ENCODE results near the gene TMEM140. TPM values are rescaled to one million over a fixed set of nuclear protein-coding genes. Genes with fewer than 3 reads are reported as not detected.

Gene TMEM140
- total and polyA plus RNA-seq, 9 of the 15 experiments (the other 6 are each of a cell fraction or from before 2014, with no cell fraction given), result 0.03 to 0.82 (median 0.23) TPM

DNA sequence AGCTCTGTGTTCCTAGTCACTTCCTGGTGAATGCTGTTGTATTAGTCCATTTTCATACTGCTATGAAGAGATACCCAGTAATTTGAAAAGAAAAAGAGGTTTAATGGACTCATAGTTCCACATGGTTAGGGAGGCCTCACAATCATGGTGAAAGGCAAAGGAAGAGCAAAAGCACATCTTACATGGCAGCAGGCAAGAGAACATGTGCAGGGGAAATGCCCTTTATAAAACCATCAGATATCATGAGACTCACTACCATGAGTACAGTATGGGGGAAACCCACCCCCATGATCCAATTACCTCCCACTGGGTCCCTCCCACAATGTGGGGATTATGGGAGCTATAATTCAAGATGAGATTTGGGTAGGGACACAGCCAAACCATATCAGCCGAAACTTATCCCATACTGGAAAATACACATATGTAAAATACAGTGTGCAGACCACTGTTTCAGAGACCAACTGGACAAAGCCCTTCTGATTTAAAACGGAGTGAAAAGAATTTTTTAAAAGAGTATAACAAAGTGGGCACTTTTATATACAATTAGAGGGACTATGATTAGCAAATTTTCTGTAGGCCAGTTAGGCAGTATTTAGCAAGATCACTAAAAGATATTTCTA is 14.6 kb downstream of the TMEM140 start (continued):
- TF ChIP-seq, protein P1, sequence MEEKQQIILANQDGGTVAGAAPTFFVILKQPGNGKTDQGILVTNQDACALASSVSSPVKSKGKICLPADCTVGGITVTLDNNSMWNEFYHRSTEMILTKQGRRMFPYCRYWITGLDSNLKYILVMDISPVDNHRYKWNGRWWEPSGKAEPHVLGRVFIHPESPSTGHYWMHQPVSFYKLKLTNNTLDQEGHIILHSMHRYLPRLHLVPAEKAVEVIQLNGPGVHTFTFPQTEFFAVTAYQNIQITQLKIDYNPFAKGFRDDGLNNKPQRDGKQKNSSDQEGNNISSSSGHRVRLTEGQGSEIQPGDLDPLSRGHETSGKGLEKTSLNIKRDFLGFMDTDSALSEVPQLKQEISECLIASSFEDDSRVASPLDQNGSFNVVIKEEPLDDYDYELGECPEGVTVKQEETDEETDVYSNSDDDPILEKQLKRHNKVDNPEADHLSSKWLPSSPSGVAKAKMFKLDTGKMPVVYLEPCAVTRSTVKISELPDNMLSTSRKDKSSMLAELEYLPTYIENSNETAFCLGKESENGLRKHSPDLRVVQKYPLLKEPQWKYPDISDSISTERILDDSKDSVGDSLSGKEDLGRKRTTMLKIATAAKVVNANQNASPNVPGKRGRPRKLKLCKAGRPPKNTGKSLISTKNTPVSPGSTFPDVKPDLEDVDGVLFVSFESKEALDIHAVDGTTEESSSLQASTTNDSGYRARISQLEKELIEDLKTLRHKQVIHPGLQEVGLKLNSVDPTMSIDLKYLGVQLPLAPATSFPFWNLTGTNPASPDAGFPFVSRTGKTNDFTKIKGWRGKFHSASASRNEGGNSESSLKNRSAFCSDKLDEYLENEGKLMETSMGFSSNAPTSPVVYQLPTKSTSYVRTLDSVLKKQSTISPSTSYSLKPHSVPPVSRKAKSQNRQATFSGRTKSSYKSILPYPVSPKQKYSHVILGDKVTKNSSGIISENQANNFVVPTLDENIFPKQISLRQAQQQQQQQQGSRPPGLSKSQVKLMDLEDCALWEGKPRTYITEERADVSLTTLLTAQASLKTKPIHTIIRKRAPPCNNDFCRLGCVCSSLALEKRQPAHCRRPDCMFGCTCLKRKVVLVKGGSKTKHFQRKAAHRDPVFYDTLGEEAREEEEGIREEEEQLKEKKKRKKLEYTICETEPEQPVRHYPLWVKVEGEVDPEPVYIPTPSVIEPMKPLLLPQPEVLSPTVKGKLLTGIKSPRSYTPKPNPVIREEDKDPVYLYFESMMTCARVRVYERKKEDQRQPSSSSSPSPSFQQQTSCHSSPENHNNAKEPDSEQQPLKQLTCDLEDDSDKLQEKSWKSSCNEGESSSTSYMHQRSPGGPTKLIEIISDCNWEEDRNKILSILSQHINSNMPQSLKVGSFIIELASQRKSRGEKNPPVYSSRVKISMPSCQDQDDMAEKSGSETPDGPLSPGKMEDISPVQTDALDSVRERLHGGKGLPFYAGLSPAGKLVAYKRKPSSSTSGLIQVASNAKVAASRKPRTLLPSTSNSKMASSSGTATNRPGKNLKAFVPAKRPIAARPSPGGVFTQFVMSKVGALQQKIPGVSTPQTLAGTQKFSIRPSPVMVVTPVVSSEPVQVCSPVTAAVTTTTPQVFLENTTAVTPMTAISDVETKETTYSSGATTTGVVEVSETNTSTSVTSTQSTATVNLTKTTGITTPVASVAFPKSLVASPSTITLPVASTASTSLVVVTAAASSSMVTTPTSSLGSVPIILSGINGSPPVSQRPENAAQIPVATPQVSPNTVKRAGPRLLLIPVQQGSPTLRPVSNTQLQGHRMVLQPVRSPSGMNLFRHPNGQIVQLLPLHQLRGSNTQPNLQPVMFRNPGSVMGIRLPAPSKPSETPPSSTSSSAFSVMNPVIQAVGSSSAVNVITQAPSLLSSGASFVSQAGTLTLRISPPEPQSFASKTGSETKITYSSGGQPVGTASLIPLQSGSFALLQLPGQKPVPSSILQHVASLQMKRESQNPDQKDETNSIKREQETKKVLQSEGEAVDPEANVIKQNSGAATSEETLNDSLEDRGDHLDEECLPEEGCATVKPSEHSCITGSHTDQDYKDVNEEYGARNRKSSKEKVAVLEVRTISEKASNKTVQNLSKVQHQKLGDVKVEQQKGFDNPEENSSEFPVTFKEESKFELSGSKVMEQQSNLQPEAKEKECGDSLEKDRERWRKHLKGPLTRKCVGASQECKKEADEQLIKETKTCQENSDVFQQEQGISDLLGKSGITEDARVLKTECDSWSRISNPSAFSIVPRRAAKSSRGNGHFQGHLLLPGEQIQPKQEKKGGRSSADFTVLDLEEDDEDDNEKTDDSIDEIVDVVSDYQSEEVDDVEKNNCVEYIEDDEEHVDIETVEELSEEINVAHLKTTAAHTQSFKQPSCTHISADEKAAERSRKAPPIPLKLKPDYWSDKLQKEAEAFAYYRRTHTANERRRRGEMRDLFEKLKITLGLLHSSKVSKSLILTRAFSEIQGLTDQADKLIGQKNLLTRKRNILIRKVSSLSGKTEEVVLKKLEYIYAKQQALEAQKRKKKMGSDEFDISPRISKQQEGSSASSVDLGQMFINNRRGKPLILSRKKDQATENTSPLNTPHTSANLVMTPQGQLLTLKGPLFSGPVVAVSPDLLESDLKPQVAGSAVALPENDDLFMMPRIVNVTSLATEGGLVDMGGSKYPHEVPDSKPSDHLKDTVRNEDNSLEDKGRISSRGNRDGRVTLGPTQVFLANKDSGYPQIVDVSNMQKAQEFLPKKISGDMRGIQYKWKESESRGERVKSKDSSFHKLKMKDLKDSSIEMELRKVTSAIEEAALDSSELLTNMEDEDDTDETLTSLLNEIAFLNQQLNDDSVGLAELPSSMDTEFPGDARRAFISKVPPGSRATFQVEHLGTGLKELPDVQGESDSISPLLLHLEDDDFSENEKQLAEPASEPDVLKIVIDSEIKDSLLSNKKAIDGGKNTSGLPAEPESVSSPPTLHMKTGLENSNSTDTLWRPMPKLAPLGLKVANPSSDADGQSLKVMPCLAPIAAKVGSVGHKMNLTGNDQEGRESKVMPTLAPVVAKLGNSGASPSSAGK (IDR thresholded peaks at IDR 0.05), result peak; percentile 50
- TF ChIP-seq ZNF431 (CRISPR knock-in tag; IDR thresholded peaks at IDR 0.05) (peak; percentile 100), RFX7 (CRISPR knock-in tag; IDR thresholded peaks at IDR 0.05) (no peak), ELF2 (CRISPR knock-in tag; IDR thresholded peaks at IDR 0.05) (no peak), CAMTA2 (CRISPR knock-in tag; conservative IDR thresholded peaks at IDR 0.05) (no peak), CBFA2T3 (IDR thresholded peaks at IDR 0.05) (no peak), PRMT5 (CRISPR knock-in tag; IDR thresholded peaks at IDR 0.05) (no peak), POLR2AphosphoS5 (IDR thresholded peaks at IDR 0.05; ENCODE audit: control insufficient read depth, insufficient read depth, low read depth, low read length) (no peak), SREBF2 (CRISPR knock-in tag; IDR thresholded peaks at IDR 0.05) (no peak)
- TF ChIP-seq, protein P2, sequence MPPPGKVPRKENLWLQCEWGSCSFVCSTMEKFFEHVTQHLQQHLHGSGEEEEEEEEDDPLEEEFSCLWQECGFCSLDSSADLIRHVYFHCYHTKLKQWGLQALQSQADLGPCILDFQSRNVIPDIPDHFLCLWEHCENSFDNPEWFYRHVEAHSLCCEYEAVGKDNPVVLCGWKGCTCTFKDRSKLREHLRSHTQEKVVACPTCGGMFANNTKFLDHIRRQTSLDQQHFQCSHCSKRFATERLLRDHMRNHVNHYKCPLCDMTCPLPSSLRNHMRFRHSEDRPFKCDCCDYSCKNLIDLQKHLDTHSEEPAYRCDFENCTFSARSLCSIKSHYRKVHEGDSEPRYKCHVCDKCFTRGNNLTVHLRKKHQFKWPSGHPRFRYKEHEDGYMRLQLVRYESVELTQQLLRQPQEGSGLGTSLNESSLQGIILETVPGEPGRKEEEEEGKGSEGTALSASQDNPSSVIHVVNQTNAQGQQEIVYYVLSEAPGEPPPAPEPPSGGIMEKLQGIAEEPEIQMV (tag; conservative IDR thresholded peaks at IDR 0.05; ENCODE audit: low read depth), result no peak
- TF ChIP-seq, protein P3, sequence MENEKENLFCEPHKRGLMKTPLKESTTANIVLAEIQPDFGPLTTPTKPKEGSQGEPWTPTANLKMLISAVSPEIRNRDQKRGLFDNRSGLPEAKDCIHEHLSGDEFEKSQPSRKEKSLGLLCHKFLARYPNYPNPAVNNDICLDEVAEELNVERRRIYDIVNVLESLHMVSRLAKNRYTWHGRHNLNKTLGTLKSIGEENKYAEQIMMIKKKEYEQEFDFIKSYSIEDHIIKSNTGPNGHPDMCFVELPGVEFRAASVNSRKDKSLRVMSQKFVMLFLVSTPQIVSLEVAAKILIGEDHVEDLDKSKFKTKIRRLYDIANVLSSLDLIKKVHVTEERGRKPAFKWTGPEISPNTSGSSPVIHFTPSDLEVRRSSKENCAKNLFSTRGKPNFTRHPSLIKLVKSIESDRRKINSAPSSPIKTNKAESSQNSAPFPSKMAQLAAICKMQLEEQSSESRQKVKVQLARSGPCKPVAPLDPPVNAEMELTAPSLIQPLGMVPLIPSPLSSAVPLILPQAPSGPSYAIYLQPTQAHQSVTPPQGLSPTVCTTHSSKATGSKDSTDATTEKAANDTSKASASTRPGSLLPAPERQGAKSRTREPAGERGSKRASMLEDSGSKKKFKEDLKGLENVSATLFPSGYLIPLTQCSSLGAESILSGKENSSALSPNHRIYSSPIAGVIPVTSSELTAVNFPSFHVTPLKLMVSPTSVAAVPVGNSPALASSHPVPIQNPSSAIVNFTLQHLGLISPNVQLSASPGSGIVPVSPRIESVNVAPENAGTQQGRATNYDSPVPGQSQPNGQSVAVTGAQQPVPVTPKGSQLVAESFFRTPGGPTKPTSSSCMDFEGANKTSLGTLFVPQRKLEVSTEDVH (IDR thresholded peaks at IDR 0.05; ENCODE audit: low read depth, partially characterized antibody), result no peak

Data from K562 (cell line).